Choroid plexus epithelial cell (primary cell): ENCODE data around the gene PTPN23.
A peak's percentile ranks its signal among the peaks of the same experiment; 100 is the strongest.

Experiments used
- DNase-seq: peaks from one replicate; pipeline ENCODE4 v3.0.0-alpha.2; 2010; ENCODE audit warnings: low read depth
- H3K4me3 ChIP-seq: 2 replicates; pipeline ENCODE4 v1.5.1; 2011; ENCODE audit warnings: low read depth, mild to moderate bottlenecking, control low read depth, low read length, moderate library complexity
- TF ChIP-seq, protein P1 (sequence below): conservative IDR thresholded peaks from 2 replicates; pipeline ENCODE4 v1.5.1; 2011; ENCODE audit warnings: low read depth, mild to moderate bottlenecking, control low read depth, inconsistent platforms, low read length, moderate library complexity

PTPN23 gene

DNA sequence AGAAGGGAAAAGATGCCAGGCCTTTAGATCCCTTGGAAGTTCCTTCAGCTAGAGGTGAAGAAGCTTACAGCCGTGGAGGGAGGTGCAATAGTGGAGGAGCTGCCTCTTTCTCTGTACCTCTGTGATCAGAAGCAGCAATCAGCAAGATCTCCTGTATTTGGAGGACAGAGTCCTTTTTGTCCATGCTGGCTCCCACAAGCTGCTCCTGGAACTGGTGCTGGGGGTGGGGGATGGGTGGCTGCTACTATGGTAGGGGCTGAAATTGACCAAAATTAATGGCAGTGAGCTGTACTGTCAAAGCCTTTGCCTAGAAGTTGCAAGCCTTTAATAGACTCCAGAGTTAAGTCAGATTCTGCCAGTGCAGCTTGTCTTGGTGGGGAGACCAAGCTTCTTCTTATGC is 18.2 kb downstream of the PTPN23 start:
- no peak overlapping the region for H3K4me3 ChIP-seq
- no peak for DNase-seq
- TF ChIP-seq, protein P1, sequence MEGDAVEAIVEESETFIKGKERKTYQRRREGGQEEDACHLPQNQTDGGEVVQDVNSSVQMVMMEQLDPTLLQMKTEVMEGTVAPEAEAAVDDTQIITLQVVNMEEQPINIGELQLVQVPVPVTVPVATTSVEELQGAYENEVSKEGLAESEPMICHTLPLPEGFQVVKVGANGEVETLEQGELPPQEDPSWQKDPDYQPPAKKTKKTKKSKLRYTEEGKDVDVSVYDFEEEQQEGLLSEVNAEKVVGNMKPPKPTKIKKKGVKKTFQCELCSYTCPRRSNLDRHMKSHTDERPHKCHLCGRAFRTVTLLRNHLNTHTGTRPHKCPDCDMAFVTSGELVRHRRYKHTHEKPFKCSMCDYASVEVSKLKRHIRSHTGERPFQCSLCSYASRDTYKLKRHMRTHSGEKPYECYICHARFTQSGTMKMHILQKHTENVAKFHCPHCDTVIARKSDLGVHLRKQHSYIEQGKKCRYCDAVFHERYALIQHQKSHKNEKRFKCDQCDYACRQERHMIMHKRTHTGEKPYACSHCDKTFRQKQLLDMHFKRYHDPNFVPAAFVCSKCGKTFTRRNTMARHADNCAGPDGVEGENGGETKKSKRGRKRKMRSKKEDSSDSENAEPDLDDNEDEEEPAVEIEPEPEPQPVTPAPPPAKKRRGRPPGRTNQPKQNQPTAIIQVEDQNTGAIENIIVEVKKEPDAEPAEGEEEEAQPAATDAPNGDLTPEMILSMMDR = no peak

DNA sequence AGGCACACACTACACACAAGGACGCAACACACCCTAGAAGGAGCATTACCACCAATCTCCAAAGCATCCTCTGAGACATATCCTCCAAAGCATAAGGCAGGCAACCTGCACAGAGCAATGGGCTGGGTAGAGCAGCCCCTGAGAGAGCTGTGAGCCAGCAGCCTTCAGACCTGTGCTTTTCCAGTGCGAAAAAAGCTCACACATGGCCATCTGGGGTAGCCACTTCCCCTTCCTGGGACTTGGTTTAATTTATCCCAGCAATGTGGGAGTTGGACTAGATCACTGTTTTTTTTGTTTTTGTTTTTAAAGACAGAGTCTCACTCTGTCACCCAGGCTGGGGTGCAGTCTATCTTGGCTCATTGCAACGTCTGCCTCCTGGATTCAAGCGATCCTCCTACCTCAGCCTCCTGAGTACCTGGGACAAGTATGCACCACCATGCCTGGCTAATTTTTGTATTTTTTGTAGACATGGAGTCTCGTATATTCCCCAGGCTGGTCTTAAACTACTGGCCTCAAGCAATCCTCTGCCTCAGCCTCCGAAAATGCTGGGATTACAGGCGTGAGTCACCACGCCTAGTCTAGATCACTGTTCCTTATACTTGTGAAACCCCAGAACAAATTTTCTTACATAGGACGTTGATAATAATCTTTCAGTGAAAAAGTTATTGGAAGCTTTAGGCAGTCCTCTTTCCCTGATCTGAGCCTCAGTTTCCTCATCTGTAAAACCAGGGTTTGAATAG is 18.9 kb downstream of the PTPN23 start:
- DNase-seq = no peak
- TF ChIP-seq, protein P1 = no peak
- no peak overlapping the region for H3K4me3 ChIP-seq

DNA sequence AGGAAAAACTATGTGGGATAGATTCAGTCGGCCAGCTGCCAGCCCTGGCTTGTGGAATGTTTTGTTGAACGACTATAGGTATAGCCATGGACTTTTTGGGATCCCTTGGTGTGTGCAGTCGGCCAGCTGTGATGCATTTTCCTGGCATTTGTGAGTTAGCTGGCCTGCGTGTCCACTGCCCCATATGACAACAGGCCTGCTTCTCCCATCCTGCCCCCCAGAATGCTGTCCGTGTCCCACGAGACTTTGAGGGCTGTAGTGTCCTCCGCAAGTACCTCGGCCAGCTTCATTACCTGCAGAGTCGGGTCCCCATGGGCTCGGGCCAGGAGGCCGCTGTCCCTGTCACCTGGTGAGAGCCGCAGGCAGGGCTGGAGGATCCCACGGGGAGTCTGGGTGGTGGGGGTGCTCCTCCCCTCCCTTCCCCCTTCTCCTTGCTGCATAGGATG is 23.6 kb downstream of the PTPN23 start:
- H3K4me3 ChIP-seq = no peak overlapping the region
- no peak for DNase-seq
- TF ChIP-seq, protein P1 = no peak

DNA sequence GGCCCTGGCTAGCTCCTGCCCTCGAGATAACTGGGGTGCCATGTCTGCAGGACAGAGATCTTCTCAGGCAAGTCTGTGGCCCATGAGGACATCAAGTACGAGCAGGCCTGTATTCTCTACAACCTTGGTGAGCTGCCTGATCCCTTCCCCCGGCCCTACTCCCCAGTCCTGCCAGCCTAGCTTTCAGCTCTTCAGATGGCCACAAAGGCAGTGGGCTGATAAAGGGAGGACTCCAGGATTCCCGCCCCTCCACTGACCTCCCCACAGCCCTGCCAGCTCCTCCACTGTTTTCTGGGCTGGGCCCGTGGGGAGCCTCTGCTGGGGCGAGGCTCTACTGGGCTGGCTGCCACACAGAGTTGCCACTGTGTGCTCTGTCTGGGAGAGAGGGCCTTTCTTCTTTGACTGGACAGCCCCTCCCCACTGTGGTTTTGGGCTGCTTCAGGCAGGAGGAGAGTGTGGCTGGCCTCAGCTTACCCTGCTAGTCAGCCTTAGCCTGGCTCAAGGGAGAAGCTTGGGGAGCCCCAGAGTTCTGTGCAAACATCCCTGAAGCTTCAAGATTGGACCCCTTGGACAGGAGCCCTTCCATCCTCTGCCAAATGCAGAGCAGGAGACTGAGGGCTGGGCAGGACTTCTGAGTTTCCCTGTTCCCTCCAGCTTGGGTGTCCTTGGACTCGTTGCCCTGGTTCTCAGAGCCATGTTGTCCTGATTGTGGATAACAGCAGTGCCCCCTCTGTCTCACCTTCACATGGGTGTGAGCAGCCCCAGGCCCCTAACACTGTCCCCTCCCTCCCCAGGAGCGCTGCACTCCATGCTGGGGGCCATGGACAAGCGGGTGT is 24.4 kb downstream of the PTPN23 start:
- no peak overlapping the region for H3K4me3 ChIP-seq
- DNase-seq = peak; percentile 35
- TF ChIP-seq, protein P1 = no peak

DNA sequence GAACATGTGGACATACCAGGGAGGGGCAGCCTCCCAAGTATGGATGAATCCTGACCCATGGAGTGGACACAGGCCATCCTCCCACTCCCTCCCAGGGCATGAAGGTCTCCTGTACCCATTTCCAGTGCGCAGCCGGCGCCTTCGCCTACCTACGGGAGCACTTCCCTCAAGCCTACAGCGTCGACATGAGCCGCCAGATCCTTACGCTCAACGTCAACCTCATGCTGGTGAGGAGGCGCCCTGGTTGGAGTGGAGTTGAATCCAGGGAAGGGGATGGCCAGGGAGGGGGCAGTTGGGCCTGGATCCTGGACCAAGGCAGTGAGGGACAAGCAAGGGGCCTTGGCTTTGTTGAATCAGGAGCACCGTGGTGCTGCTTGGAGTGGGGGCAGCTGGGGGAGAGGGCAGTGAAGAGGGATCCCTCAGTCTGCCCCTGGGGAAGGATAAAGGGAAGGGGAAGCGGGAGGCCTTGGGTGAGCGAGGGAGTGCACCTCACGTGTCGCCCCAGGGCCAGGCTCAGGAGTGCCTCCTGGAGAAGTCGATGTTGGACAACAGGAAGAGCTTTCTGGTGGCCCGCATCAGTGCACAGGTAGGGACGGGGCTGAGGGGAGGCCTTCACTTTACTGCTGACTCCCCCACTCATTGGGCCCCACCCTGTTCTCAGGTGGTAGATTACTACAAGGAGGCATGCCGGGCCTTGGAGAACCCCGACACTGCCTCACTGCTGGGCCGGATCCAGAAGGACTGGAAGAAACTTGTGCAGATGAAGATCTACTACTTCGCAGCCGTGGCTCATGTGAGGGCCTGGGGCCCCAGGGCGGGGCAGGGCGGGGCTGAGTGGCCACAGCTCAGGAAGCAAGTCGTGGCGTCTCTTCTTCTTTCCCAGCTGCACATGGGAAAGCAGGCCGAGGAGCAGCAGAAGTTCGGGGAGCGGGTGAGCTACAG is 25.3 kb downstream of the PTPN23 start:
- TF ChIP-seq, protein P1 = no peak
- DNase-seq = no peak
- no peak overlapping the region for H3K4me3 ChIP-seq

DNA sequence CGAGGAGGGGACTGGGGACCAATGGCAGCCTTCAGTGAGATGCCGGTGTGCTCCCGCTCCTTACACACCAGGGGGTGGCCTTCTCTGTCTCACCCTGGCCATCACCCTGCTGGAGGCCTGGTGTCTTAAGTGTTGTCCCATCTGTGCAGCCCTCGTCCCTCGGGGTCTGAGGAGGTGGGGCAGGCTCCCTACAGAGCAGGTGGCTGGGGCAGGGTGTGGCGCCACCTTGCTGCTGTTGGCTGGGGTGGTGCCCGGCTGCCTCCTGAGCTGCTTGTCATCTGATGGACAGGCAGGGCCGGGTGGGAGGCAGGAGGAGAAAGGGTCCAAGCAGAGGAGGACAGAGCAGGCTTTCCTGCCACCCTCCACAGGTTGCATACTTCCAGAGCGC is 25.9 kb downstream of the PTPN23 start:
- TF ChIP-seq, protein P1 = peak; percentile 9
- DNase-seq = no peak
- H3K4me3 ChIP-seq = no peak overlapping the region
